Measurements from ENCODE around the gene ZNF275.

The ZNF275 gene

DNA sequence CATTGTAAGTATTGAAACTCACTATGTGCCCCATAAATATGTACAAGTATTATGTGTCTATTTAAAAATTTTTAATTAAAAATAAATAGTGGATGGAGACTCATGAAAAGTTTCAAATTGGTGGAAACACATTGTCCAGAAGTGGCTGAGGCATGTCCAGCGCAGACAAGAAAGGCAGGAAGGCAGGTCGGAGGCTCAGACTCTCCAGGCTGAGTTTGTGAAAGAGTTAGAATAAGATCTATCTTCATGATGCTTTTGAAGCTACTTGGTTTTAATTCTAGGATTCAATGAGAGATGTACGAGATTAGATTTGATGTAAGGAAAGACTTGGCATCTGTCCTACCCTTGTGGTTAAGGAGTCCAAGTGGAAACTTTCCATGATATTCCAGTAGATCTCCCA lies 32.2 kb upstream of the ZNF275 start:
- peaks cover 0 to 2% (median 0%) of the 10 kb centered on the region in 5 experiments for H3K9me3 ChIP-seq (ENCODE audit: control extremely low read depth in 1 of 5, control insufficient read depth in 4 of 5, insufficient read depth in 2 of 5, low read depth in 1 of 5, low read length in 4 of 5)
- no peaks in the 10 kb centered on the region for H3K36me3 ChIP-seq (ENCODE audit: control insufficient read depth in 4 of 4, insufficient read depth in 4 of 4, low read length in 3 of 4)
- ChIA-PET CTCF (no interaction called here), POLR2A (no interaction called here)
- H3K27ac ChIP-seq (ENCODE audit: insufficient read depth in 1 of 2, low read depth in 1 of 2, low read length in 2 of 2, poor library complexity in 1 of 2, severe bottlenecking in 2 of 2), result no peak overlapping the region
- H3K4me1 ChIP-seq (ENCODE audit: control extremely low read depth in 1 of 4, control insufficient read depth in 4 of 4, insufficient read depth in 4 of 4, low read length in 3 of 4), result no peaks in the 10 kb centered on the region
- H3K4me3 ChIP-seq (ENCODE audit: control insufficient read depth in 1 of 7, extremely low read depth in 1 of 7, insufficient read depth in 4 of 7, low read depth in 2 of 7, low read length in 6 of 7), result no peak overlapping the region
- WGBS (ENCODE audit: insufficient coverage), result 90% methylated on average over 3 of the region's 3 CpGs
- peaks cover 2 to 38% (median 9%) of the 10 kb centered on the region in 5 experiments for H3K27me3 ChIP-seq (replicated peaks in 2 of 5; ENCODE audit: control insufficient read depth in 4 of 5, insufficient read depth in 5 of 5, low read length in 4 of 5)
- no peak for DNase-seq

DNA sequence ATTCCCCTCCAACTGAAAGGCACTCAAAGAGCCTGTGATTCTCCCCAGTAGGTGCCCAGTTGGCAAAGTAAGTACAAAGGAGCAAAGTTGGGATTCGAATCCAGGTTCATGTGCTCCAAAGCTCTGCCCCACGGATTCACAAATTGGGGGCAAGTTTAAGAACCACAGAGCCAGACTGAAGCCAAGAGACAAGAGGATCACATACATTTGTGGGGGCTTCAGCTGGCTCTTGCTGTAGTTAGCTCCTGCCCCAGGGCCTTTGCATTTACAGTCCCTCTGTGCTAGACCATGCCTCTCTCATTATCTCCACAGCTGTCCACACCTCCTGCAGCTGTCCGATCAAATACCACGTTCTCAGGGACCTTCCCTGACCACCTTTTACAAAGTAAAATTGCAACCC lies 31.2 kb upstream of the ZNF275 start:
- Histone ChIP-seq H3K4me1 (ENCODE audit: control extremely low read depth in 1 of 4, control insufficient read depth in 4 of 4, insufficient read depth in 4 of 4, low read length in 3 of 4) (no peaks in the 10 kb centered on the region), H3K4me3 (ENCODE audit: control insufficient read depth in 1 of 7, extremely low read depth in 1 of 7, insufficient read depth in 4 of 7, low read depth in 2 of 7, low read length in 6 of 7) (no peak overlapping the region), H3K9me3 (ENCODE audit: control extremely low read depth in 1 of 5, control insufficient read depth in 4 of 5, insufficient read depth in 2 of 5, low read depth in 1 of 5, low read length in 4 of 5) (peaks cover 0 to 2% (median 0%) of the 10 kb centered on the region in 5 experiments), H3K27me3 (replicated peaks in 2 of 5; ENCODE audit: control insufficient read depth in 4 of 5, insufficient read depth in 5 of 5, low read length in 4 of 5) (peaks cover 2 to 43% (median 9%) of the 10 kb centered on the region in 5 experiments), H3K27ac (ENCODE audit: insufficient read depth in 1 of 2, low read depth in 1 of 2, low read length in 2 of 2, poor library complexity in 1 of 2, severe bottlenecking in 2 of 2) (no peak overlapping the region), H3K36me3 (ENCODE audit: control insufficient read depth in 4 of 4, insufficient read depth in 4 of 4, low read length in 3 of 4) (no peaks in the 10 kb centered on the region)
- ChIA-PET CTCF (no interaction called here), POLR2A (no interaction called here)
- DNase-seq, result no peak
- 74% methylated on average over 4 of the region's 4 CpGs for WGBS (ENCODE audit: insufficient coverage)

DNA sequence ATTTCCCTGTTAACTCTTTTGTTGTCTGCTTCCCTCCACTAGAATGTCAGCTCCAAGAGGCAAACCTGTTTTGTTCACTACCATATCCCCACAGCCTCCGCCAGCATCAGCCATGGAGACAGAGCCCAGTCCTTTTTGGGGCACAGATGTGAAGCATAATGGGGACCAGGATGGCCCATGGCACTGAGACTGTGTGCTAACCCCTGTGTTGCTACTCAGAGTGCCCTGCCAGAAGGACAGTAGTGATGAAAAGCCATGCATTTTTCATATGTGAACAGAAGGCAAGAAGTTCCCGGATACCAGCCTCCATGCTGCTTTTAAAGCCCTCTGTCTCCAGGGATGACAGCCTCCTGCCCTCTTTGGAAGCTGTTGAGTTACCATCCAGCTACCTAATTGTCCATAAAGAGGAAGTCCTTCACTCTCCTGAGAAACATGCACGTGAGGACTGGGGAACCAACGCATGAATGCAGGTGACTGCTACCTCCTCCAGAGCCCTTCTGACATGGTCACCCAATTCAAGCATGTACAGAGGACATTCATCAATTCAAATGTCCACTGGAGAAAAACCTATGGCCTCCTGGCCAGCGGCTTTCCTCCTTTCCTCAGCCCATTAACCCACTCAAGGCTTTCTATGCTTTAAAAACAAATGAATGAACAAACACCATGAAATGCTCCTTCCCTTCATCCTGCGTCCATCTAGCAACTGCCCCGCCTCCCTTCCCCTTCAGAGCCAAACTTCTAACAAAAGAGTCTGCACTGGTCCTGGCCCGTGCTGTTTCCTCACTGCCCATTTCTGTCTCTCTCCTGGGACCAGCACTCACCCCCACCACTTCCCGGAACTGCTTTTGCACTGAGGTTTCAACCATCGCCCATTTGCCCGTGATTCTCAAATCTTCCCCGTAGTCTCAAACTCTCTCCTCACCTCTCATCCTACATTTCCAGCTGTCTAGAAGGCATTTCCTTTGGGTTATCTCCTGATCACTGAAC lies 30.4 kb upstream of the ZNF275 start:
- WGBS (ENCODE audit: insufficient coverage), result 72% methylated on average over 12 of the region's 12 CpGs

DNA sequence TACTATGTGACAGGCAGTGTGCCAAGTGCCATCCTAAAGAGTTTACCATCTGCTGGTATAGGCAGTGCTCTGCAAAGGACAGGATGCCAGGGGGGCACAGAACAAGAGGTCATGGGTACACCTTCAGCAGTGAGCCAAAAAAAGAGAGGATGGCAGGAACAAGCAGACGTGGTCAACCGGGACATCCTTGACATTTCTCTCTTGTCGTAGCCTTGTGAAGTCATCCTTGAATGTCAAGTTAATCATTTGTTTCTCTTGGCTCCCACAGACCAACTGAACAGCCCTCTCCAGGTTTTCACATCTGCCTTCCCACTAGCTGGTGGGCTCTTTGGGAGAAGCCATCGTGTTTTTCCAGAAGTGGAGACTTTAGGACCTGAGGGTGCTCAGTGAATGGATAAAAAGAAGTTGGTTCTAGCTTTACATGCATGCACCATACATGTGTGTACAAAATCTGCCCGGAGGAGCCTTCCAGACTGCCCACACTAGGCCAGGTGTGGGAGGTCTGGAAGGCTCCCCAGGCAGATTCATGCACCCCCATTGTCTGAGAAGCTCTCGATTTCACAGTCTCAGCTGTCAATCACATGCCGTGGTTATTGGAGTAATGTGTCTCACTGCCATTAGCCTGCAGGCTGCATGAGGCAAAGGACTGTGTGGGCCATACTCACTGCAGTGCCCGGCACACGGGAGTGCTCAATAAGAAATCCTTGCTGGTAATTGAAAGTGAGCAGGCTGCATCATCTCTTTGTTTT lies 28.8 kb upstream of the ZNF275 start:
- no peak overlapping the region for H3K27ac ChIP-seq (ENCODE audit: insufficient read depth in 1 of 2, low read depth in 1 of 2, low read length in 2 of 2, poor library complexity in 1 of 2, severe bottlenecking in 2 of 2)
- no peaks in the 10 kb centered on the region for H3K36me3 ChIP-seq (ENCODE audit: control insufficient read depth in 4 of 4, insufficient read depth in 4 of 4, low read length in 3 of 4)
- H3K4me1 ChIP-seq (ENCODE audit: control extremely low read depth in 1 of 4, control insufficient read depth in 4 of 4, insufficient read depth in 4 of 4, low read length in 3 of 4), result no peaks in the 10 kb centered on the region
- no peak overlapping the region for H3K4me3 ChIP-seq (ENCODE audit: control insufficient read depth in 1 of 7, extremely low read depth in 1 of 7, insufficient read depth in 4 of 7, low read depth in 2 of 7, low read length in 6 of 7)
- H3K9me3 ChIP-seq (ENCODE audit: control extremely low read depth in 1 of 5, control insufficient read depth in 4 of 5, insufficient read depth in 2 of 5, low read depth in 1 of 5, low read length in 4 of 5), result peaks cover 0 to 2% (median 0%) of the 10 kb centered on the region in 5 experiments
- 78% methylated on average over 7 of the region's 9 CpGs for WGBS (ENCODE audit: insufficient coverage)
- no peak for DNase-seq
- H3K27me3 ChIP-seq (replicated peaks in 2 of 5; ENCODE audit: control insufficient read depth in 4 of 5, insufficient read depth in 5 of 5, low read length in 4 of 5), result peaks cover 0 to 43% (median 9%) of the 10 kb centered on the region in 5 experiments
- POLR2A ChIA-PET, result no interaction called here
- CTCF ChIA-PET, result interaction anchor here (1.2 kb wide), 1 partner anchor 15 kb away, joined by 3 read pairs; no protein-coding TSS in a partner anchor

More for the DNA sequence above, 30.4 kb upstream of the ZNF275 start:
- Histone ChIP-seq H3K27me3 (replicated peaks in 2 of 5; ENCODE audit: control insufficient read depth in 4 of 5, insufficient read depth in 5 of 5, low read length in 4 of 5) (peaks cover 0 to 39% (median 9%) of the 10 kb centered on the region in 5 experiments), H3K27ac (ENCODE audit: insufficient read depth in 1 of 2, low read depth in 1 of 2, low read length in 2 of 2, poor library complexity in 1 of 2, severe bottlenecking in 2 of 2) (no peak overlapping the region), H3K9me3 (ENCODE audit: control extremely low read depth in 1 of 5, control insufficient read depth in 4 of 5, insufficient read depth in 2 of 5, low read depth in 1 of 5, low read length in 4 of 5) (peaks cover 0 to 2% (median 0%) of the 10 kb centered on the region in 5 experiments), H3K4me3 (ENCODE audit: control insufficient read depth in 1 of 7, extremely low read depth in 1 of 7, insufficient read depth in 4 of 7, low read depth in 2 of 7, low read length in 6 of 7) (no peak overlapping the region), H3K4me1 (ENCODE audit: control extremely low read depth in 1 of 4, control insufficient read depth in 4 of 4, insufficient read depth in 4 of 4, low read length in 3 of 4) (no peaks in the 10 kb centered on the region), H3K36me3 (ENCODE audit: control insufficient read depth in 4 of 4, insufficient read depth in 4 of 4, low read length in 3 of 4) (no peaks in the 10 kb centered on the region)
- ChIA-PET CTCF (no interaction called here), POLR2A (no interaction called here)
- no peak for DNase-seq

DNA sequence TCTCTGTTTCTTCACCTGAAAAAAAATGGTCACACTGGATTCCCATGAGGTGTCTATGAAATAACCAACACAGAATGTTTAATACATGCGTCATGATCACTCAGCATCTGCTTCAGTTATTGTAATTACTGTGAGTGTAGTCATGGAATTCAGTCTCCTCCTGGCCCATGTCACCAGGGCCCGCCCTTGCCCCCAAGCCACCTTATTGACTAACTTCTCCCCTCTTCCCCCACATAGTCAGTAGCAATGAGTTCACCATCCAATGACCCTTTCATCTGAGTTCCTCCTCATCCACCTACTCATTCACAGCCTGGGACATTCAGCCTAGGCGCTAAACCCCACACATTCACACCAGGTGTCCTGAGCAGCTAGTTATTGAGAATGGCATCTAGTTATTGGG lies 28.0 kb upstream of the ZNF275 start:
- no peaks in the 10 kb centered on the region for H3K36me3 ChIP-seq (ENCODE audit: control insufficient read depth in 4 of 4, insufficient read depth in 4 of 4, low read length in 3 of 4)
- no peak overlapping the region for H3K27ac ChIP-seq (ENCODE audit: insufficient read depth in 1 of 2, low read depth in 1 of 2, low read length in 2 of 2, poor library complexity in 1 of 2, severe bottlenecking in 2 of 2)
- no peaks in the 10 kb centered on the region for H3K4me1 ChIP-seq (ENCODE audit: control extremely low read depth in 1 of 4, control insufficient read depth in 4 of 4, insufficient read depth in 4 of 4, low read length in 3 of 4)
- H3K4me3 ChIP-seq (ENCODE audit: control insufficient read depth in 1 of 7, extremely low read depth in 1 of 7, insufficient read depth in 4 of 7, low read depth in 2 of 7, low read length in 6 of 7), result no peak overlapping the region
- DNase-seq, result no peak
- peaks cover 0 to 2% (median 0%) of the 10 kb centered on the region in 5 experiments for H3K9me3 ChIP-seq (ENCODE audit: control extremely low read depth in 1 of 5, control insufficient read depth in 4 of 5, insufficient read depth in 2 of 5, low read depth in 1 of 5, low read length in 4 of 5)
- WGBS (ENCODE audit: insufficient coverage), result 100% methylated on average over 2 of the region's 3 CpGs
- peaks cover 0 to 46% (median 9%) of the 10 kb centered on the region in 5 experiments for H3K27me3 ChIP-seq (replicated peaks in 2 of 5; ENCODE audit: control insufficient read depth in 4 of 5, insufficient read depth in 5 of 5, low read length in 4 of 5)
- CTCF ChIA-PET, result no interaction called here
- POLR2A ChIA-PET, result no interaction called here

DNA sequence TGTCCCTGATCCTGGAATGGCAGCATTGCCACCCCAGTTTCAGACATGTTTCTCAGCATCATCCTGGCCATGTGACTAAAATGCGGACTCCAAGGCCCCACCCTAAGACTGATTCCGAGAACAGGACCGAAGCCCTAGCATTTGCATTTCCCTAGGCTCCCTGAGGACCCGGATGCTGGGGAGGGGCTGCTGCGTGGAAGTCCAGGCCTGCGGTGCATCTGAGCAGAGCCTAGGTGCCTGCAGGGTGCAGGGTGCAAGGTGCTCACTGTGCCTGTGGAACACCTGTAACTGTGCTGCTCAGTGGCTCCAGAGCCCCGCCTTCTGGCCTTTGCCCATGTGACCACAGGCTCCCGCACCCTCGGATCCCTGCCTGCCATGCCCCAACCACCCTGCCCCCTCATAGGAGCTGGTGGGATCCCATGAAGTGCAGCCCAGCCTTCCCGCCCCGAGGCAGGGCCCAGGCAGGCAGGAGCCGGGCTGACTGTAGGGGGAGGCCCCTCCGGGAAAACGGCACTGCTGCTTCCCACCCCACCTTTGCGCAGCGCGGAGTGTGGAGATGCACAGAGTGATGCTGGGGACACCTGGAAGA lies 27.3 kb upstream of the ZNF275 start:
- ChIA-PET CTCF (no interaction called here), POLR2A (no interaction called here)
- DNase-seq, result no peak
- H3K27me3 ChIP-seq (replicated peaks in 2 of 5; ENCODE audit: control insufficient read depth in 4 of 5, insufficient read depth in 5 of 5, low read length in 4 of 5), result peaks cover 0 to 47% (median 9%) of the 10 kb centered on the region in 5 experiments
- H3K4me1 ChIP-seq (ENCODE audit: control extremely low read depth in 1 of 4, control insufficient read depth in 4 of 4, insufficient read depth in 4 of 4, low read length in 3 of 4), result no peaks in the 10 kb centered on the region
- H3K36me3 ChIP-seq (ENCODE audit: control insufficient read depth in 4 of 4, insufficient read depth in 4 of 4, low read length in 3 of 4), result no peaks in the 10 kb centered on the region
- H3K27ac ChIP-seq (ENCODE audit: insufficient read depth in 1 of 2, low read depth in 1 of 2, low read length in 2 of 2, poor library complexity in 1 of 2, severe bottlenecking in 2 of 2), result no peak overlapping the region
- no peak overlapping the region for H3K4me3 ChIP-seq (ENCODE audit: control insufficient read depth in 1 of 7, extremely low read depth in 1 of 7, insufficient read depth in 4 of 7, low read depth in 2 of 7, low read length in 6 of 7)
- H3K9me3 ChIP-seq (ENCODE audit: control extremely low read depth in 1 of 5, control insufficient read depth in 4 of 5, insufficient read depth in 2 of 5, low read depth in 1 of 5, low read length in 4 of 5), result peaks cover 0 to 2% (median 0%) of the 10 kb centered on the region in 5 experiments
- WGBS (ENCODE audit: insufficient coverage), result 78% methylated on average over 16 of the region's 17 CpGs
